Neural progenitor cell (in vitro differentiated cells): ENCODE results near the gene REEP3.

ENCODE experiments used
- CTCF ChIP-seq: fragments of 200-600 bp; sonication (generic); IDR thresholded peaks from 2 replicates; pipeline ENCODE4 v1.5.1; 2017; ENCODE audit warnings: antibody characterized with exemption, mild to moderate bottlenecking
- EZH2 ChIP-seq: fragments of 200-600 bp; sonication (generic); IDR thresholded peaks from 2 replicates; pipeline ENCODE4 v1.6.1; 2017; ENCODE audit warnings: antibody characterized with exemption, mild to moderate bottlenecking, moderate library complexity
- EZH2phosphoT487 ChIP-seq: fragments of 200-600 bp; sonication (generic); IDR thresholded peaks from 2 replicates; pipeline ENCODE4 v1.6.1; 2017; ENCODE audit warnings: antibody characterized with exemption

GRCh38 chr10:63576501-63576900 is 55.3 kb downstream of the REEP3 start:
- TF ChIP-seq CTCF = no peak
- TF ChIP-seq EZH2 = no peak
- TF ChIP-seq EZH2phosphoT487 = no peak
